Measurements from ENCODE around the gene NTN3. TPM values are rescaled to one million over a fixed set of nuclear protein-coding genes. Genes with fewer than 3 reads are reported as not detected.

The NTN3 gene
- total RNA-seq, 1 donor, result 0.43 TPM

- H3K4me3 ChIP-seq (ENCODE audit: low read depth, low read length), result no peak overlapping the region
- DNase-seq (ENCODE audit: low read depth), result peak; percentile 26
- TF ChIP-seq, protein P1, sequence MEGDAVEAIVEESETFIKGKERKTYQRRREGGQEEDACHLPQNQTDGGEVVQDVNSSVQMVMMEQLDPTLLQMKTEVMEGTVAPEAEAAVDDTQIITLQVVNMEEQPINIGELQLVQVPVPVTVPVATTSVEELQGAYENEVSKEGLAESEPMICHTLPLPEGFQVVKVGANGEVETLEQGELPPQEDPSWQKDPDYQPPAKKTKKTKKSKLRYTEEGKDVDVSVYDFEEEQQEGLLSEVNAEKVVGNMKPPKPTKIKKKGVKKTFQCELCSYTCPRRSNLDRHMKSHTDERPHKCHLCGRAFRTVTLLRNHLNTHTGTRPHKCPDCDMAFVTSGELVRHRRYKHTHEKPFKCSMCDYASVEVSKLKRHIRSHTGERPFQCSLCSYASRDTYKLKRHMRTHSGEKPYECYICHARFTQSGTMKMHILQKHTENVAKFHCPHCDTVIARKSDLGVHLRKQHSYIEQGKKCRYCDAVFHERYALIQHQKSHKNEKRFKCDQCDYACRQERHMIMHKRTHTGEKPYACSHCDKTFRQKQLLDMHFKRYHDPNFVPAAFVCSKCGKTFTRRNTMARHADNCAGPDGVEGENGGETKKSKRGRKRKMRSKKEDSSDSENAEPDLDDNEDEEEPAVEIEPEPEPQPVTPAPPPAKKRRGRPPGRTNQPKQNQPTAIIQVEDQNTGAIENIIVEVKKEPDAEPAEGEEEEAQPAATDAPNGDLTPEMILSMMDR (IDR thresholded peaks at IDR 0.05; ENCODE audit: insufficient read depth, low read depth, low read length), result no peak
Observed at GRCh38 chr16:2486645-2487516, 15.8 kb downstream of the NTN3 start.

DNA sequence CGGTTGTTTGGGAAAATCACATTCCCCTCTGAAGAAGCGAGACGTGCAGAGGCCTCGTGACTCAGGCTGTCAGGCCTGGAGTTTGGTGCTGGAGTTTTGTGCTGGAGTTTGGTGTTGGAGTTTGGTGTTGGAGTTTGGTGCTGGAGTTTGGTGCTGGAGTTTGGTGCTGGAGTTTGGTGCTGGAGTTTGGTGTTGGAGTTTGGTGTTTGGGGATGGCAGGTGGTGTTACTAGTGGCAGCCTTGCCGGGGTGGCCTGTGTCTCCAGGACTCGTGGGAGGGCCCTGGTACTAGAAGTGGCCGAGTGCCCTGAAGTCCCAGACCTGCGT, 16.4 kb downstream of the NTN3 start:
- TF ChIP-seq, protein P1 (IDR thresholded peaks at IDR 0.05; ENCODE audit: insufficient read depth, low read depth, low read length), result no peak
- DNase-seq (ENCODE audit: low read depth), result no peak
- no peak overlapping the region for H3K4me3 ChIP-seq (ENCODE audit: low read depth, low read length)

GRCh38 chr16:2487903-2488531, 16.9 kb downstream of the NTN3 start:
- no peak overlapping the region for H3K4me3 ChIP-seq (ENCODE audit: low read depth, low read length)
- TF ChIP-seq, protein P1 (IDR thresholded peaks at IDR 0.05; ENCODE audit: insufficient read depth, low read depth, low read length), result no peak
- no peak for DNase-seq (ENCODE audit: low read depth)

DNA sequence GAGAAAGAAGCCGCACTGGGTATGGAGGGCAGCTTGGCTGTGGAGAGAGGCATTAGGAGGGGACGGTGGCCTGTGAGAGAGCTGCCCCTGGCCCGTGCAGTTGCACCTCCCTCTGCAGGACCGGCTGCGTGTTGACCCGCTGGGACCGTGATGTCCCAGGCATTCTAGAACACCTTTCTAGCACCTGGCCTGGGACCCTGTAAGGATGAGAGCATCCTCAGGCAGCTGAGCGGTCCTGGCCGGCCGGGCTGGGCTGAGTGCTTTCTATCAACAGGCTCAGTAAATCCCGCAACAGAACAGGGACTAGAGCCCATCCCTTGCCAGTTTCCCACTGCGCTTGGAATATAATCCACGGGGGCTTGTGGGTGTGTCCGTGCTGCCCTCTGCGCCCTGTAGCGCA, 18.5 kb downstream of the NTN3 start:
- no peak for DNase-seq (ENCODE audit: low read depth)
- TF ChIP-seq, protein P1 (IDR thresholded peaks at IDR 0.05; ENCODE audit: insufficient read depth, low read depth, low read length), result no peak
- H3K4me3 ChIP-seq (ENCODE audit: low read depth, low read length), result no peak overlapping the region

DNA sequence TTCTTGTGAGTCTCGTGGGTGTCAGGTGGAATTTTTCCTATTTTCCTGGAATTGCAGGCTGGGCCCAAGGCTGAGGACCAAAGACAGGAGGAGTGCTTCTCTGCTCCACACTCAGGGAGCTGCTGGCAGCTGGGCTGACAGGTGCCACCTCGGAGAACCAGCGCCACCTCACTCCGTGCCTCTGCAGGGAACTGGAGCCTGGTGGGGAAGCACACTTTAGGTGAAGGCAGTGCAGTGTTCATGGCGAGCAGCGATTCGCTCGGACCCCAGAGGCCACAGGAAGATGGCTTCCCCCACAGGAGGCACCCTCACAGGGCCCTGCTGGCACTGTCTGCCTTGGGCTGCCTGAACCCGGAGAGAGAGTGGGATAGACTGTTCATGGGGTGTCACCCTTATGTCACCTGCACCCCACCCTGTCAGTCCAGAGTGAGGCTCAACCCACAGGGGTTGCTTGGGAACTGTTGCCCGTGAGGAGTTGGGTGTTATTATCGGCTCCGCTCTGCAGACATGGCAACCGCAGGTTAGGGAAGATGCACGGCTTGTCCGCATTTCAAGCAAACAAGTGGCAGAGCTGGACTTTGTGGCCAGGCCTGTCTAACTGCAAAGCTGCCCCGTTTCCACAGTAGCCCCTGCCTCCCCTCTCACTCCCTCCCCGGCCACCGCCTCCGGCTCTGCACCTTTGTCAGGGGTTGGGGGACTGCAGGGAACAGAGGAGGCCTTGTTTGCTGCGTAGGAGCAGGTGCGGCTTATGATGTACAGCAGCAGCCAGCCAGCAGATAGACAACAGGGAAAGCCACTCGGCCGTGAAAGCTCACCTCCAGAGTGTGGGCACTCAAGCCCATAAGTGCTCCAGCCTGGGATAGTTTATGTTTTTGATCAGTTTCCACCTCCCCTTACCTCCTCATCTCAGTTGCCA, 19.4 kb downstream of the NTN3 start:
- TF ChIP-seq, protein P1 (IDR thresholded peaks at IDR 0.05; ENCODE audit: insufficient read depth, low read depth, low read length), result no peak
- no peak for DNase-seq (ENCODE audit: low read depth)
- H3K4me3 ChIP-seq (ENCODE audit: low read depth, low read length), result no peak overlapping the region

DNA sequence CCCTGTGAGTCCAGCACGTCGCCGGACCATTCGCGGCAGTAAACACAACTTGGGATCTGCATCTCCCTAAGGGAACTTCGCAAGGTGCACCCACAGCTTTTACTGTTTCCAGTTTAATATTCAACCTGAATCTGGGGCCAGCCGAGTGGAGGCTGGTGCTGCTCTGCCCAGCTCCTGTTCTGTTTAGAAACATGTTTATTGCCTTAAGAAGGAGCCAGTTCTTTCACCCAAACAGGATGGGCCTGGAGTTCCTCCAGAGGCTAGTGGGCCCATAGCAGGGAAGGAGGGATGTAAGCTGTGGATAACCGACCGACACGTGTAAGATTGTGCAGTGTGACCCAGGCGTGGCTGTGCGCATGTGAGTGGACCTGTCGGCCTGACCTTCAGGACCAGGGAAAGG, 21.2 kb downstream of the NTN3 start:
- TF ChIP-seq, protein P1 (IDR thresholded peaks at IDR 0.05; ENCODE audit: insufficient read depth, low read depth, low read length), result no peak
- DNase-seq (ENCODE audit: low read depth), result no peak
- no peak overlapping the region for H3K4me3 ChIP-seq (ENCODE audit: low read depth, low read length)
